ENCODE results near the gene NWD2. TPM values are rescaled to one million over a fixed set of nuclear protein-coding genes. Genes with fewer than 3 reads are reported as not detected.
A peak's percentile ranks its signal among the peaks of the same experiment; 100 is the strongest.
"Not testable (repeated sequence)": the region's sequence is repeated elsewhere in the genome, so short reads cannot be mapped to it uniquely, and the experiment has no call there.

The NWD2 gene
- total RNA-seq, 2 donors from 2014 or later, result 0.22 to 0.42 TPM

DNA sequence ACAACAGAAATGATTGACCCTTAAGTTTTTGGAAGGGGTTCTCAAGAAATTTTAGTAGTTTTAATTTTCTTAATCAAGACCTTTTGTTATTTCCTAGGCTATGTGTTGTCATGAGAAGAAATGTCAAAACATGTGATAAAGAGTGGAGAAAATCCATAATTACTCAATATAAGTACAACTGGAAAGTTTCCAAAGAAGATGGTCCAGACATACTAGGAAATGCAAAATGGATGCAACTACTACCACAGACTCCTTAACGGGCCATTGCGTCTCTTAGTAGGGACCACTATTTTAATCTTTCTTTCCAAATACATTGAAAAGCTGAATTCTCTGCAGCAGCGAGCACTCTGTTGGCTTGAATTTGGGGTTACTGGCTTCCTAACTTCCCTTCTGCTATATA is 148.8 kb downstream of the NWD2 start:
- intact Hi-C loops (cut with DNase I), result no loop called here

DNA sequence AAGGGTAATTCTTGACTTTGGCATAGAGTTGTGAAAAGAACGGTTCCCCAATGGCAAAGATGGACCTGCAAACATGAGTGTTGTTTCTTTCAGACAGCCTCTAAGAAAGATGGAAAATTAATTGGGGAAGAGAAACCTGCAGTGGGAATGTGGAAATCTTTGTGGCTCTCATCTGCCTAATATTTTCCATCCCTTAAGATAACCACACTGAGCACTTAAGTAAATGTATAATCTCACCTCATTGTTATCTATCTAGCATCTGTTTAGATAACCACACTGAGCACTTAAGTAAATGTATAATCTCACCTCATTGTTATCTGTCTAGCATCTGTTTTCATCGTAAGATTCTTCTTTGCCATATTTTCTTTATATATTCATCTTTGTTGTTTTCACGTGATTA is 149.3 kb downstream of the NWD2 start:
- H3K4me1 ChIP-seq, result no peaks in the 10 kb centered on the region
- no peaks in the 10 kb centered on the region for H3K27me3 ChIP-seq
- no peaks in the 10 kb centered on the region for H3K36me3 ChIP-seq
- TF ChIP-seq, protein P1, sequence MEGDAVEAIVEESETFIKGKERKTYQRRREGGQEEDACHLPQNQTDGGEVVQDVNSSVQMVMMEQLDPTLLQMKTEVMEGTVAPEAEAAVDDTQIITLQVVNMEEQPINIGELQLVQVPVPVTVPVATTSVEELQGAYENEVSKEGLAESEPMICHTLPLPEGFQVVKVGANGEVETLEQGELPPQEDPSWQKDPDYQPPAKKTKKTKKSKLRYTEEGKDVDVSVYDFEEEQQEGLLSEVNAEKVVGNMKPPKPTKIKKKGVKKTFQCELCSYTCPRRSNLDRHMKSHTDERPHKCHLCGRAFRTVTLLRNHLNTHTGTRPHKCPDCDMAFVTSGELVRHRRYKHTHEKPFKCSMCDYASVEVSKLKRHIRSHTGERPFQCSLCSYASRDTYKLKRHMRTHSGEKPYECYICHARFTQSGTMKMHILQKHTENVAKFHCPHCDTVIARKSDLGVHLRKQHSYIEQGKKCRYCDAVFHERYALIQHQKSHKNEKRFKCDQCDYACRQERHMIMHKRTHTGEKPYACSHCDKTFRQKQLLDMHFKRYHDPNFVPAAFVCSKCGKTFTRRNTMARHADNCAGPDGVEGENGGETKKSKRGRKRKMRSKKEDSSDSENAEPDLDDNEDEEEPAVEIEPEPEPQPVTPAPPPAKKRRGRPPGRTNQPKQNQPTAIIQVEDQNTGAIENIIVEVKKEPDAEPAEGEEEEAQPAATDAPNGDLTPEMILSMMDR (IDR thresholded peaks at IDR 0.05), result no peak
- DNase-seq, result no peak
- intact Hi-C loops (cut with DNase I), result no loop called here
- no peak overlapping the region for H3K4me3 ChIP-seq
- H3K27ac ChIP-seq, result no peak overlapping the region
- no peak overlapping the region for H3K9ac ChIP-seq (ENCODE audit: low read depth in 2 of 2, low read length in 2 of 2)
- no peaks in the 10 kb centered on the region for H3K9me3 ChIP-seq

More for the DNA sequence above, 148.8 kb downstream of the NWD2 start:
- TF ChIP-seq, protein P1 (IDR thresholded peaks at IDR 0.05), result no peak
- no peak overlapping the region for H3K4me3 ChIP-seq
- H3K9me3 ChIP-seq, result no peaks in the 10 kb centered on the region
- H3K27me3 ChIP-seq, result no peaks in the 10 kb centered on the region
- no peaks in the 10 kb centered on the region for H3K36me3 ChIP-seq
- H3K9ac ChIP-seq (ENCODE audit: low read depth in 2 of 2, low read length in 2 of 2), result no peak overlapping the region
- no peak for DNase-seq
- no peak overlapping the region for H3K27ac ChIP-seq
- H3K4me1 ChIP-seq, result no peaks in the 10 kb centered on the region

DNA sequence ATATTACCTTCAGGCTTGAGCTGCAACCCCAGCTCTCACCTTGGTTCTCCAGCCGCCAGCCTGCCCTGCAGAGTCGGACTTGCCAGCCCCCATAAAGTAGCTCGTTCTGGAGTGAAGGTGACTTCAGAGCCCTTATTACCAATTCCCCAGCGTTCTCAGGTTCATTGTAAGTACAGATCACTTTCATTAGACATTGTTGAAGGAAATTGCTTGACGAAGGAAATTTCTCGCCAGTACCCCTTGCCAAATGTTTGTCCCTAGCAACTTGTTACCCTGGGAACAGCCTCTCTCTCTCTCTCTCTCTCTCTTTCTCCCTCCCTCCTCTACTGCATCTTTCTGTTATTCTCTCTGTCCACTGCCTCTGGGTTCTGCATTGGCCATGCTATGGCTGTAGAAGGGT is 153.0 kb downstream of the NWD2 start:
- H3K4me3 ChIP-seq, result no peak overlapping the region
- no peaks in the 10 kb centered on the region for H3K36me3 ChIP-seq
- H3K27me3 ChIP-seq, result no peaks in the 10 kb centered on the region
- H3K27ac ChIP-seq, result no peak overlapping the region
- intact Hi-C loops (cut with DNase I), result no loop called here
- no peaks in the 10 kb centered on the region for H3K4me1 ChIP-seq
- no peak overlapping the region for H3K9ac ChIP-seq (ENCODE audit: low read depth in 2 of 2, low read length in 2 of 2)
- no peak for DNase-seq
- TF ChIP-seq, protein P1 (IDR thresholded peaks at IDR 0.05), result no peak
- H3K9me3 ChIP-seq, result no peaks in the 10 kb centered on the region

DNA sequence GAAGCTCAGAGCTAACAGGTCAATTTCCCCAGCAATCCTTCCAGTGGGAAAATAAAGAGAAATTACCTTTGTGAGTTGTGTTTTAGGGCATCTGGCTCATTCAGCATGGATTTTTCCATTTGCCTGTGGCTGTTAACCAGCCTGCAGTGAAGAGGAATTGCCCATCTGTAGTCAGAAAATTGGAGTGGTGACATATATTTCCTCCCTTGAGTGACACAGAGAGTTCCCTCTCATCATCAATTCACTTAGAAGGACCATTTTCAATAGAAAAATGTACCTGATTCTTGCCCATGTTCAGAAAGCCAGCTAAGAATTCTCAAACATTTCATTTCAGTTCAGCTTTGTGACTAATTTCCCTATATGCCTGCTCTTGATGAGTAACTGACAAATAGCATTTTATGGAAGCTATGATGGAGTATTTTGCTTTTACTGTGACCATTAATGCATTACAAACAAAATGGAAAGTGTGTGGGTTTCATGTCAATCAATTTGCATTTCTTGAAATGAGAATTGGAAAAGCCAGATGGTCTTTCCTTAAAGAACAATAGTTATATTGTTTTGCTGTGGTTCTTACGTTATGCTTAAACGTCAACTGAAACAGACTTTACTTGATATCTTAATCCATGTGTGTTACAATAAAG is 155.8 kb downstream of the NWD2 start:
- TF ChIP-seq, protein P1 (IDR thresholded peaks at IDR 0.05), result no peak
- no peak overlapping the region for H3K27ac ChIP-seq
- no peaks in the 10 kb centered on the region for H3K36me3 ChIP-seq
- no peaks in the 10 kb centered on the region for H3K27me3 ChIP-seq
- intact Hi-C loops (cut with DNase I), result no loop called here
- DNase-seq, result no peak
- H3K4me3 ChIP-seq, result no peak overlapping the region
- H3K9me3 ChIP-seq, result no peaks in the 10 kb centered on the region
- H3K9ac ChIP-seq (ENCODE audit: low read depth in 2 of 2, low read length in 2 of 2), result no peak overlapping the region
- H3K4me1 ChIP-seq, result no peaks in the 10 kb centered on the region

DNA sequence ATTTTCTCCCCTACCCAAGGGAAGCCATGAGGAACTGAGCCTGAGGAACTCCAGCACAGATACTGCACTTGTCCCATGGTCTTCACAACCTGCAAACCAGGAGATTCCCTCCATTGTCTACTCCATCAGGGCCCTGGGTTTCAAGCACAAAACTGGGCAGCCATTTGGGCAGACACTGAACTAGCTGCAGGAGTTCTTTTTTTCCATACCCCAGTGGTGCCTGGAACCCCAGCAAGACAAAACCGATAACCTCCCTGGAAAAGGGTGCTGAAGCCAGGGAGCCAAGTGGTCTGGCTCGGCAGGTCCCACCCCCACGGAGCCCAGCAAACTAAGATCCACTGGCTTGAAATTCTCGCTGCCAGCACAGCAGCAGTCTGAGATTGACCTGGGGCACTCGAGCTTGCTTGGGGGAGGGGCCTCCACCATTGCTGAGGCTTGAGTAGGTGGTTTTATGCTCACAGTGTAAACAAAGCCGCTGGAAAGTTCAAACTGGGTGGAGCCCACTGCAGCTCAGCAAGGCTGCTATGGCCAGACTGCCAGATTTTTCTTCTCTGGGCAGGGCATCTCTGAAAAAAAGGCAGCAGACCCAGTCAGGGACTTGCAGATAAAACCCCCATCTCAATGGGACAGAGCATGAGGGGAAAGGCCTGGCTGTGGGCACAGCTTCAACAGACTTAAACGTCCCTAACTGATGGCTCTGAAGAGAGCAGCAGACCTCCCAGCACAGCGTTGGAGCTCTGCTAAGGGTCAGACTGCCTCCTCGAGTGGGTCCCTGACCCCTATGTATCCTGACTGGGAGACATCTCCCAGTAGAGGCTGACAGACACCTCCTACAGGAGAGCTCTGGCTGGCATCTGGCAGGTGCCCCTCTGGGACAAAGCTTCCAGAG is 163.6 kb downstream of the NWD2 start:
- H3K27me3 ChIP-seq; H3K9me3 ChIP-seq; H3K4me3 ChIP-seq; intact Hi-C loops (cut with DNase I); H3K4me1 ChIP-seq; H3K36me3 ChIP-seq: not testable (repeated sequence)
- Histone ChIP-seq H3K9ac (ENCODE audit: low read depth in 2 of 2, low read length in 2 of 2) (peak overlapping the region in 1 of 2 donors; percentile 12), H3K27ac (peak overlapping the region; percentile 59)
- DNase-seq, result peak; percentile 90

DNA sequence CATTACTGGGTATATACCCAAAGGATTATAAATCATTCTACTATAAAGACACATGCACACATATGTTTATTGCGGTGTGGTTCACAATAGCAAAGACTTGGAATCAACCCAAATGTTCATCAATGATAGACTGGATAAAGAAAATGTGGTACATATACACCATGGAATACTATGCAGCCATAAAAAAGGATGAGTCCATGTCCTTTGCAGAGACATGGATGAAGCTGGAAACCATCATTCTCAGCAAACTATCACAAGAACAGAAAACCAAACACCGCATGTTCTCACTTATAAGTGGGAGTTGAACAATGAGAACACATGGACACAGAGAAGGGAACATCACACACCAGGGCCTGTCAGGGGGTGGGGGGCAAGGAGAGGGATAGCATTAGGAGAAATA is 169.1 kb downstream of the NWD2 start:
- H3K27me3 ChIP-seq; H3K36me3 ChIP-seq; H3K27ac ChIP-seq; H3K4me1 ChIP-seq; DNase-seq; intact Hi-C loops (cut with DNase I); H3K9me3 ChIP-seq; H3K4me3 ChIP-seq; H3K9ac ChIP-seq (ENCODE audit: low read depth in 2 of 2, low read length in 2 of 2): not testable (repeated sequence)
